Trophoblast cell (in vitro differentiated cells and primary cell): ENCODE data around the gene RAP2B.

Experiments
- DNase-seq, 2 donors: peaks; one replicate each; pipeline ENCODE4 v3.0.0-alpha.2; 2016
- H2AFZ ChIP-seq: 2 replicates; pipeline ENCODE4 v1.6.1; 2013; ENCODE audit warnings: low read length, moderate library complexity, mild to moderate bottlenecking; ENCODE audit not compliant: insufficient read depth, poor library complexity
- H2AK5ac ChIP-seq: 2 replicates; pipeline ENCODE4 v1.6.1; 2013; ENCODE audit warnings: mild to moderate bottlenecking, low read length
- H2BK120ac ChIP-seq: 2 replicates; pipeline ENCODE4 v1.6.1; 2013; ENCODE audit warnings: low read length, mild to moderate bottlenecking, moderate library complexity; ENCODE audit not compliant: insufficient read depth, poor library complexity
- H2BK12ac ChIP-seq: 2 replicates; pipeline ENCODE4 v1.6.1; 2013; ENCODE audit warnings: mild to moderate bottlenecking, low read length, moderate library complexity
- H2BK5ac ChIP-seq: 2 replicates; pipeline ENCODE4 v1.6.1; 2013; ENCODE audit warnings: low read length, low read depth, moderate library complexity, mild to moderate bottlenecking; ENCODE audit not compliant: poor library complexity
- H3K14ac ChIP-seq: 2 replicates; pipeline ENCODE4 v1.6.1; 2013; ENCODE audit warnings: mild to moderate bottlenecking, low read length
- H3K18ac ChIP-seq: 2 replicates; pipeline ENCODE4 v1.6.1; 2013; ENCODE audit warnings: mild to moderate bottlenecking, low read length
- H3K23ac ChIP-seq: 2 replicates; pipeline ENCODE4 v1.6.1; 2013; ENCODE audit warnings: low read length
- H3K27ac ChIP-seq: 2 replicates; pipeline ENCODE4 v1.5.1; 2013; ENCODE audit warnings: low read depth, mild to moderate bottlenecking, inconsistent platforms, low read length, moderate library complexity
- H3K27me3 ChIP-seq: 2 replicates; pipeline ENCODE4 v1.6.1; 2013; ENCODE audit warnings: inconsistent platforms, mild to moderate bottlenecking, low read length, moderate library complexity; ENCODE audit not compliant: insufficient read depth
- H3K36me3 ChIP-seq, 2 experiments: 1 replicate in 1 of 2; 2 replicates in 1 of 2; pipeline ENCODE4 v1.6.1; 2013; ENCODE audit warnings: low read length in 2 of 2, mild to moderate bottlenecking in 2 of 2, moderate library complexity in 1 of 2; ENCODE audit not compliant: insufficient read depth in 2 of 2, control insufficient read depth in 1 of 2
- H3K4ac ChIP-seq: 2 replicates; pipeline ENCODE4 v1.6.1; 2013; ENCODE audit warnings: low read depth, mild to moderate bottlenecking, low read length, moderate library complexity
- H3K4me1 ChIP-seq, 2 experiments: 1 replicate in 1 of 2; 2 replicates in 1 of 2; pipeline ENCODE4 v1.6.1; 2013; ENCODE audit warnings: low read length in 2 of 2, mild to moderate bottlenecking in 2 of 2, moderate library complexity in 1 of 2; ENCODE audit not compliant: insufficient read depth in 2 of 2, control insufficient read depth in 1 of 2
- H3K4me2 ChIP-seq: 2 replicates; pipeline ENCODE4 v1.6.1; 2013; ENCODE audit warnings: inconsistent platforms, mild to moderate bottlenecking, low read length, moderate library complexity
- H3K4me3 ChIP-seq: 2 replicates; pipeline ENCODE4 v1.5.1; 2013; ENCODE audit warnings: mild to moderate bottlenecking, low read depth, low read length, inconsistent platforms
- H3K79me1 ChIP-seq: one replicate; pipeline ENCODE4 v1.6.1; 2013; ENCODE audit warnings: low read length
- H3K79me2 ChIP-seq: 2 replicates; pipeline ENCODE4 v1.6.1; 2013; ENCODE audit warnings: low read length, mild to moderate bottlenecking; ENCODE audit not compliant: control insufficient read depth, insufficient read depth, poor library complexity
- H3K9ac ChIP-seq: 2 replicates; pipeline ENCODE4 v1.6.1; 2013; ENCODE audit warnings: mild to moderate bottlenecking, low read length
- H3K9me3 ChIP-seq: 2 replicates; pipeline ENCODE4 v1.6.1; 2013; ENCODE audit warnings: low read depth, mild to moderate bottlenecking, control low read depth, inconsistent platforms, low read length; ENCODE audit not compliant: insufficient read depth
- H4K12ac ChIP-seq: 2 replicates; pipeline ENCODE4 v1.6.1; 2013; ENCODE audit warnings: low read depth, mild to moderate bottlenecking, low read length, moderate library complexity
- H4K8ac ChIP-seq: 2 replicates; pipeline ENCODE4 v1.6.1; 2013; ENCODE audit warnings: low read depth, mild to moderate bottlenecking, low read length, moderate library complexity
- H4K91ac ChIP-seq: one replicate; pipeline ENCODE4 v1.6.1; 2013; ENCODE audit warnings: low read depth, mild to moderate bottlenecking, low read length, moderate library complexity
- whole genome bisulfite sequencing: extraction: QIAGEN DNeasy Blood & Tissue Kit; methylation state at CpG from one replicate; pipeline ENCODE4 v1.1.7; 2013; ENCODE audit warnings: missing lambda C conversion rate; ENCODE audit not compliant: insufficient read length, insufficient coverage; ENCODE audit errors: extremely low coverage; 5-methylcytosine and 5-hydroxymethylcytosine counted together

RAP2B gene

DNA sequence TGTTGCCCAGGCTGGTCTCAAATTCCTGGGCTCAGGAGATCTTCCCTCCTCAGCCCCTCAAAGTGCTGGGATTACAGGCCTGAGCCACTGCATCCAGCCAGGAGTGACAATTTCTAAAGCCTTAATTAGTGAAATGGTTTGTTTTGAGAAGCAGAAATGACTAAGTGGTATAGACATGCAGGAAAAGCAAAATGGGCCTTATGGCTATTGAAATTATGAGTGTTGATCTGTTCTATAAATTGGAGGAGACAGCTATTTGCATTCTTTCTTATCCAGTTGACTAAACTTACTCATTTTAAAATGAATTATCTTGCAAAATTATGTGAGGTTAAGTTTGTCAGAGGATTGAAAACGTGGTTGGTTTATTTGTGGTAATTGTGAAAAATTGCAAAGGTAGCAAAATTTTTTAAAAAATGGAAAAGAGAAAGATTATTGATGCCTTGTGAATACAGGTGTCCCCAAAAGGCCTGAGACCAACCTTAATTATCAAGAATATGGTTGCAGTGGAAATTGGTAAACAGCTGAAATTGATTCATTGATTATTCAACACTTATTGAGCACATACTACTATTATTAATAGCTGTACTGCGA lies 7.9 kb downstream of the RAP2B start:
- H3K9me3 ChIP-seq: no peaks in the 10 kb centered on the region
- H3K27me3 ChIP-seq: no peaks in the 10 kb centered on the region
- no peak overlapping the region for H3K9ac ChIP-seq
- no peak overlapping the region for H3K18ac ChIP-seq
- no peaks in the 10 kb centered on the region for H3K79me1 ChIP-seq
- 100% methylated on average over 1 of the region's 2 CpGs for WGBS
- H2BK12ac ChIP-seq: no peak overlapping the region
- no peaks in the 10 kb centered on the region for H3K79me2 ChIP-seq
- DNase-seq: no peak
- no peak overlapping the region for H2AK5ac ChIP-seq
- H4K91ac ChIP-seq: no peak overlapping the region
- no peak overlapping the region for H3K23ac ChIP-seq
- no peak overlapping the region for H3K14ac ChIP-seq
- no peak overlapping the region for H4K8ac ChIP-seq
- H3K4me3 ChIP-seq: no peak overlapping the region
- no peak overlapping the region for H4K12ac ChIP-seq
- H2AFZ ChIP-seq: no peak overlapping the region
- peaks cover 0 to 1% of the 10 kb centered on the region in 2 experiments for H3K4me1 ChIP-seq
- H3K4ac ChIP-seq: no peak overlapping the region
- no peak overlapping the region for H3K4me2 ChIP-seq
- H3K36me3 ChIP-seq: peaks cover 0 to 8% of the 10 kb centered on the region in 2 experiments
- no peak overlapping the region for H2BK5ac ChIP-seq
- no peak overlapping the region for H2BK120ac ChIP-seq
- no peak overlapping the region for H3K27ac ChIP-seq

DNA sequence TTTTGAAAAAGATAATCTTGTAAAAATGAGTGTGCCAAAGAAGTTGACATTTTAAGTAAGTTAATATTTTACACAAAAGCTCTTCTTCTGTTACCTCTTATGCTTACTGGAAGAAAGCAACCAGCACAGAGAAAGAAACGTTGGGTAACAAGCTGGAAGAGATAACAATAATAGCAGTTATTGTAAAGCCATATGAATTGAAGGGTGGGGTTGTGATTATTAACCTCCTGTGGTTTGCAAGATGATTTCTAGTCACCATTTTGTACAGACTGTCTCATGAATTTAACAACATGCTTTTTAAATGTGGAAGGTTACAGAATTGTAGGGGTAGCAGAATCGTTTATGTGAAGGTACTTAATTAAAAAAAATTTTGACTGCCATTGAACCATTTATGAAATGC lies 9.2 kb downstream of the RAP2B start:
- no peak overlapping the region for H2BK5ac ChIP-seq
- no peak overlapping the region for H3K18ac ChIP-seq
- no peak overlapping the region for H2BK12ac ChIP-seq
- no peak overlapping the region for H3K4me3 ChIP-seq
- peaks cover 0 to 8% of the 10 kb centered on the region in 2 experiments for H3K36me3 ChIP-seq
- H4K91ac ChIP-seq: no peak overlapping the region
- H2AK5ac ChIP-seq: no peak overlapping the region
- no peak overlapping the region for H3K27ac ChIP-seq
- H3K9ac ChIP-seq: no peak overlapping the region
- no CpG with 5 or more reads among the region's 2 CpGs for WGBS
- DNase-seq: no peak
- H3K9me3 ChIP-seq: no peaks in the 10 kb centered on the region
- peaks cover 0 to under 1% of the 10 kb centered on the region in 2 experiments for H3K4me1 ChIP-seq
- no peaks in the 10 kb centered on the region for H3K79me2 ChIP-seq
- no peak overlapping the region for H3K14ac ChIP-seq
- H3K4me2 ChIP-seq: no peak overlapping the region
- H4K12ac ChIP-seq: no peak overlapping the region
- H3K4ac ChIP-seq: no peak overlapping the region
- no peak overlapping the region for H2AFZ ChIP-seq
- H3K79me1 ChIP-seq: no peaks in the 10 kb centered on the region
- no peak overlapping the region for H4K8ac ChIP-seq
- H3K27me3 ChIP-seq: no peaks in the 10 kb centered on the region
- no peak overlapping the region for H2BK120ac ChIP-seq
- no peak overlapping the region for H3K23ac ChIP-seq

DNA sequence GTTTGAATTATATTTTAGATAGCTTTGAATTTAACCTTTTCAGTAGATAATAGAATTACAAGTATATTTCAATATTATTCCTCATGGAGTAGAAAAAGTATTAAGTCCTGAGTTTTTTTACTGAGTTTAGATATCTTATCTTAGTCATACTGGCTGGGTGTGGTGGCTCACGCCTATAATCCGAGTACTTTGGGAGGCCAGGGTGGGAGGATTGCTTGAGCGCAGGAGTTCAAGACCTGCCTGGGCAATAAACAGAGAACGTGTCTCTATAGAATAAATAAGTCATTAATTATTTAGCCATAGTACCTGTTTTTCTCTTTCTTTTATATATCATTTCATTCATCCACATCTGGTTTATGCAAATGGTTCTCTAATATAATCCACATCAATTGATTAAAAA lies 9.9 kb downstream of the RAP2B start:
- H3K4me3 ChIP-seq: no peak overlapping the region
- no peak overlapping the region for H3K23ac ChIP-seq
- H3K27me3 ChIP-seq: no peaks in the 10 kb centered on the region
- no peak overlapping the region for H3K14ac ChIP-seq
- peaks cover 0 to 8% of the 10 kb centered on the region in 2 experiments for H3K36me3 ChIP-seq
- no CpG with 5 or more reads among the region's 4 CpGs for WGBS
- H3K27ac ChIP-seq: no peak overlapping the region
- no peaks in the 10 kb centered on the region for H3K79me1 ChIP-seq
- H3K9me3 ChIP-seq: no peaks in the 10 kb centered on the region
- no peak overlapping the region for H2BK12ac ChIP-seq
- no peak overlapping the region for H3K18ac ChIP-seq
- H4K91ac ChIP-seq: no peak overlapping the region
- H2BK120ac ChIP-seq: no peak overlapping the region
- no peak overlapping the region for H3K4me2 ChIP-seq
- no peaks in the 10 kb centered on the region for H3K4me1 ChIP-seq
- H2AFZ ChIP-seq: no peak overlapping the region
- no peak overlapping the region for H4K12ac ChIP-seq
- H2AK5ac ChIP-seq: no peak overlapping the region
- H4K8ac ChIP-seq: no peak overlapping the region
- no peak overlapping the region for H3K9ac ChIP-seq
- no peak overlapping the region for H2BK5ac ChIP-seq
- no peak for DNase-seq
- H3K4ac ChIP-seq: no peak overlapping the region
- H3K79me2 ChIP-seq: no peaks in the 10 kb centered on the region

DNA sequence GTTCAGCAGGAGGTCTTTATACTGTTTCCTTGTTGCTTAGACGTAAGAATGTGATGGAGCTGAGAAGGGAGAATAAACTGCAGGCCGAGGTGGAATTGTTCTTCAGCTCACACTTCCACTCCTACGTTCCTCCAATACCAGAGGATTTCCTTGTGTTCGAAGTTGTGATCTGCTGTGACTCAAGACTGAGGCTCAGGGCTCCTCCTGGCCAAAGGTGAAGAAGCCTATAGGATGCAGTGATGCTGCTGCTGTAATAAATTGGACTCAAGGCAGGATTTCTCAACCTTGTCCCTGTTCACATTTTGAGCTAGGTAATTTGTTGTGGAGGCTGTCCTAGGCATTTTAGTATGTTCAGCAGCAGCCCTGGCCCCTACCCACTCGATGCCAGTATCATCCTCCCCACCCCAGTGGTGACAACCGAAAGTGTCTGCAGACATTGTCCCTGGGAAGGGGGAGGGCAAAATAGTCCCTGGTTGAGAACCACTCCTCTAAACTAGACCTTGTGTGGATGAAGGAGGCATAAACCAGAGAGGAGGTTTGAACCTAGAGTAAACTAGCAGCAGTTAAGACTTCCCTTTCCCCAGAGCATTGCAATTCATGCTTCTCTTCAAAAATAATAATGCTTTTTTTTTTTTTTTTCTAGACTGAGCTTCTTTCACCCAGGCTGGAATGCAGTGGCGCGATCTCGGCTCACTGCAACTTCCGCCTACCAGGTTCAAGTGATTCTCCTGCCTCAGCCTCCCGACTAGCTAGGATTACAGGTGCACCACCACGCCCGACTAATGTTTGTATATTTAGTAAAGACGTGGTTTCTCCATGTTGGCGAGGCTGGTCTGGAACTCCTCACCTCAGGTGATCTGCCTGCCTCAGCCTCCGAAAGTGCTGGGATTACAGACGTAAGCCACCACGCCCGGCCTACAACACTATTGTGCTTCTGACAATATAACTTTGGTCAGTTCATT lies 11.1 kb downstream of the RAP2B start:
- Histone ChIP-seq H4K12ac (no peak overlapping the region), H3K27ac (no peak overlapping the region), H3K9me3 (no peaks in the 10 kb centered on the region), H3K18ac (no peak overlapping the region), H3K14ac (no peak overlapping the region), H3K79me2 (no peaks in the 10 kb centered on the region), H2BK5ac (no peak overlapping the region), H3K4ac (no peak overlapping the region), H3K79me1 (no peaks in the 10 kb centered on the region), H3K9ac (no peak overlapping the region), H3K4me3 (no peak overlapping the region), H3K27me3 (no peaks in the 10 kb centered on the region), H2AFZ (no peak overlapping the region), H3K4me1 (no peaks in the 10 kb centered on the region), H2AK5ac (no peak overlapping the region), H4K8ac (no peak overlapping the region), H3K23ac (no peak overlapping the region), H3K36me3 (peaks cover 0 to 8% of the 10 kb centered on the region in 2 experiments), H2BK12ac (no peak overlapping the region), H4K91ac (no peak overlapping the region), H3K4me2 (no peak overlapping the region), H2BK120ac (no peak overlapping the region)
- DNase-seq: peak in 1 of 2 donors; percentile 51
- WGBS: no CpG with 5 or more reads among the region's 19 CpGs
